ENCODE data around the gene VIPR2.

Gene VIPR2

GRCh38 chr7:159068488-159068811 is 76.2 kb downstream of the VIPR2 start:
- DNase-seq (ENCODE audit: low read depth, low spot score): no peak

- DNase-seq (ENCODE audit: low read depth, low spot score): no peak
Measured at GRCh38 chr7:159067576-159068487, 76.8 kb downstream of the VIPR2 start.

GRCh38 chr7:159066816-159067575 is 77.7 kb downstream of the VIPR2 start:
- no peak for DNase-seq (ENCODE audit: low read depth, low spot score)

GRCh38 chr7:159065852-159066480 is 78.7 kb downstream of the VIPR2 start:
- DNase-seq (ENCODE audit: low read depth, low spot score): no peak

GRCh38 chr7:159064816-159065510 is 79.7 kb downstream of the VIPR2 start:
- DNase-seq (ENCODE audit: low read depth, low spot score): no peak

- DNase-seq (ENCODE audit: low read depth, low spot score): no peak
Measured at GRCh38 chr7:159064121-159064815, 80.4 kb downstream of the VIPR2 start.

GRCh38 chr7:159063046-159063840 is 81.4 kb downstream of the VIPR2 start:
- no peak for DNase-seq (ENCODE audit: low read depth, low spot score)

- no peak for DNase-seq (ENCODE audit: low read depth, low spot score)
Measured at GRCh38 chr7:159062569-159062968, 82.1 kb downstream of the VIPR2 start.

- DNase-seq (ENCODE audit: low read depth, low spot score): no peak
Measured at GRCh38 chr7:159061674-159062212, 82.9 kb downstream of the VIPR2 start.

GRCh38 chr7:159061209-159061608 is 83.5 kb downstream of the VIPR2 start:
- DNase-seq (ENCODE audit: low read depth, low spot score): no peak

GRCh38 chr7:159060440-159060839 is 84.2 kb downstream of the VIPR2 start:
- DNase-seq (ENCODE audit: low read depth, low spot score): no peak

- DNase-seq (ENCODE audit: low read depth, low spot score): no peak
Measured at GRCh38 chr7:159059629-159060028, 85.0 kb downstream of the VIPR2 start.

- DNase-seq (ENCODE audit: low read depth, low spot score): no peak
Measured at GRCh38 chr7:159057647-159058046, 87.0 kb downstream of the VIPR2 start.

GRCh38 chr7:159056737-159057136 is 87.9 kb downstream of the VIPR2 start:
- DNase-seq (ENCODE audit: low read depth, low spot score): no peak

- DNase-seq (ENCODE audit: low read depth, low spot score): no peak
Measured at GRCh38 chr7:159051916-159052315, 92.8 kb downstream of the VIPR2 start.

GRCh38 chr7:159050704-159051103 is 94.0 kb downstream of the VIPR2 start:
- DNase-seq (ENCODE audit: low read depth, low spot score): no peak

- no peak for DNase-seq (ENCODE audit: low read depth, low spot score)
Measured at GRCh38 chr7:159049266-159050025, 95.2 kb downstream of the VIPR2 start.

- no peak for DNase-seq (ENCODE audit: low read depth, low spot score)
Measured at GRCh38 chr7:159048656-159049055, 96.0 kb downstream of the VIPR2 start.

GRCh38 chr7:159047536-159047935 is 97.1 kb downstream of the VIPR2 start:
- DNase-seq (ENCODE audit: low read depth, low spot score): no peak
